Stimulated activated CD4-positive, alpha-beta T cell treated with anti-CD3 and anti-CD28 coated beads, TNF-alpha, amount 100 ng/mL, for 24 hours (primary cell): ENCODE results near the gene CSRP3.

Source experiments
- DNase-seq, 3 experiments: peaks; one replicate each; pipeline ENCODE4 v3.0.0-alpha.2; 2020; ENCODE audit warnings: low read depth in 3 of 3

Gene CSRP3

DNA sequence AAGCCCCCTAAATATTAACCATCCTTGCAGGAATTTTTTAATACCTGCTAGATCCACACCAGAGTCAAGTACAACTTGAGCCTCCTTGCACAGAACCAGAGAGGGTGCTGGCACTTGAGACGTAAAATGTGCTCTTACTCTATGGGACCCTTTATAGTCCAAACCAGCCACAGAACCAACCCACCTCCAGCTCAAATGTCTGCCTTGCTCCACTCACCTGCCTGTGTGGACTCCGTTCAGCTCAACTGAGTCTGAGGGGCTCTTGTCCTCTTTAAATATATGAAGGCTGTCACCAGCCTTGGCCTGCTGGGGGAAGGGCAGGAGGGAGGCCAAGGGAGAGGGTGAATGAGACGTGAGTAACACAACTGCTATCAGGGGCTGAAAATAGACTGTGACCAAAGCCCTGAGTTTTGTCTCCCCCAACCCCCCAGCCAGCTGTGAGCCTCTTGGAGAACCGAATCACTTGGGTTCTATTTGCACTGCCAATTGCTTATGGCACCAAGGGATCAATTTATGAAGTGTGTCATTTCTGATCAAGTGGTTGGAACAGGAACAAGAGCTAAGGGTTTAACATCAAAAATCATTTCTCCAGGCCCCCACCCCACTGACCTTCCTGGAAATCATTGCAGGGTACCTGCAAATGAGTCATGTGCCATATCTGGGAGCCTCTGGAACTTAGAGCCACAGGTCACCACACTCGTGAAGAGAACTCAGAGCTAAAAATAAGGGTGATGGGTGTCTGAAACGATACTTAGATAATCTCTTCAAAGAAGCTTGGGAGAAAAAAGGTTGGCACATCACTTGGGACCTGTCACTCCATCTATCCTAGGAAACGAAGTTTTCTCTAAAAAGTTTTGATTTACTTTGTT is at the start of gene CSRP3:
TSS of gene CSRP3 (minus strand) at position 247 of the 869 bp plus-strand sequence. CDS start 9,535 bp downstream, outside the sequence.
- no peak for DNase-seq

DNA sequence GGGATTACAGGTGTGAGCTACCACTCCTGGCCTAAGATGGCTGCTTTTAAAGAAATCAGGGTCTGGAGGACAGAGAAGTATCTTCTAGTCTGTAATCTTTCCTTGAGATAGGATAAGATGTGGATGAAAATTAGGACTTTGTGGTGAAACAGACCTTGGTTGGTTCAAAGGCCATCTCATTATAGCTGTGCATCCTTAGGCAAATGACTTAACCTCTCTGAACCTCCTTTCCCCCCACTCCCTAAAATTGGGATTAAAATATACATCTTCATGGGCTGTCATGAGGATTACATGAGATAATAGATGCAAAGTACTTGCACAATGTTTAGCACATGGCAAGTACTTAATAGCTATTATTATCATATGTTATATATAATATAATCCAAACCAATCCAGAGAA is 49.8 kb upstream of the CSRP3 start:
- DNase-seq, result no peak

DNA sequence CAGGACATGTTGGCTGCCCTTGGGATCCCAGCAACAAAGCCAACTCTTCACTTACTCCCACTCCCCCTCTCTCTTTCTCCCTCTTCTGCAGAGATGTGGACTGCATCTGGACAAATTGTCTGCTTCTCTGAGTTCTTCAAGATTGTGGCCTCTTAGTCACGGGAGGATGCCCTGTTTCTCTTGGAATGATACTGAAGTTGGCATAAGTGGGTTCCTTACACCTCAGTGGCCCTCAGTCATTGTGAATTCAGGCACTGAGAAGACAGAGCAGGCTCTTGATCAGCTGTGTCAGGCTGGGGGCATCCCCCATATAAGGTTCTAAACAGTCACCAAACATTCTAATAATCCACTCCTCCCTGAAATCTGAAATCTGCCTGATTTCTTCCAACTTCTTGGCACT is 45.0 kb upstream of the CSRP3 start:
- no peak for DNase-seq

DNA sequence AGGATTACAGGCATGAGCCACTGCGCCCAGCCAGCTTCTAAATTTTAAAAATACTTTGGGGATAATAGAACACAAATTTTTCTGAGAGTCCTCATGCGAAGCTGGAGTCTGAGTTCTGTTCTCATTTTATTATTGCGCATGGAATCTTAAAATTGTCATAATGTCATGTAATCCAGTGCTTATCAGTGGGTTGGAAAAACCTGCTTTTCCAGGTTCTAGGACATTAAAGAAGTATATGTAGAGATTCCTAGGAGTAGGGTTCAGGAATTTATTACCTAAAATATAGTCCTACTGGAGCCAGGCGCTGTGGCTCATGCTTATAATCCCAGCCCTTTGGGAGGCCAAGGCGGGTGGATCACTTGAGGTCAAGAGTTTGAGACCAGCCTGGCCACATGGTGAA is 43.6 kb upstream of the CSRP3 start:
- DNase-seq, result no peak

DNA sequence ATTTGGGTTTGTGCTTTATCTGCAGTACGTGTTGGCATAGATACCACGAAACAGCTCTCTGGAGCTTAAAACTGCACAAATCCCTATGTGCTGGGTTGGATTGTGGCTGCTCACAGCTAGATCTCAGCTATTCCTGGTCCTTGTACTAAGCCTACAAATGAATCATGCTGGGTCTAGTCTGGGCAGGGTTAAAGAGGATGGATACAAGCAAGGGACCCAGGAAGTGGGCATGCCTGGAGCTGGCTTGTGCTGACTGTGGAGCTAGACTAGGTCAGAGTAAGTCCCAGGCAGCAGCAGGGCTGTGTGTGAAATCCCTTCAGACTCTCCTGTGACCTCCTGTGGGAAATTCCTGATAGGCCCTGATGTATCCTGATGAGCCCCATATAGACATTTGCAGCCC is 42.8 kb upstream of the CSRP3 start:
- no peak for DNase-seq

DNA sequence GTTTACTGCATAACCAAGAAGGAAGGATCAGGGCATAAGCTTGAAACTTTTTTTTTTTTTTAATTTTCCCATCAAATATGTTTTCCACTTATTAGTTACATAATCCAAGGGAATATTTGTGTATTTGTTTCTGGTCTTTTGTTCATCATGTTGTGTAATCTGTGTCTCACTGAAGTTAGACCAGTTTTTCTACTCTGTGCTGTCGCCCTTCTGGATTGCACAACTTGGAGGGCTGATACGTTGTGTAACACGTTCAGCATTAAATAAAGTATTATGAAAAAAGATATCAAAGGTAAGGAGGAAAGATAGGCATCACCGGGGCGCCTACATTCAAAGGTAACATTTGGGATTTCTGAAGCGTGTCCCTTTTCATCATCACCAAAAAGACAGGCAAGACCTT is 42.3 kb upstream of the CSRP3 start:
- DNase-seq, result no peak

DNA sequence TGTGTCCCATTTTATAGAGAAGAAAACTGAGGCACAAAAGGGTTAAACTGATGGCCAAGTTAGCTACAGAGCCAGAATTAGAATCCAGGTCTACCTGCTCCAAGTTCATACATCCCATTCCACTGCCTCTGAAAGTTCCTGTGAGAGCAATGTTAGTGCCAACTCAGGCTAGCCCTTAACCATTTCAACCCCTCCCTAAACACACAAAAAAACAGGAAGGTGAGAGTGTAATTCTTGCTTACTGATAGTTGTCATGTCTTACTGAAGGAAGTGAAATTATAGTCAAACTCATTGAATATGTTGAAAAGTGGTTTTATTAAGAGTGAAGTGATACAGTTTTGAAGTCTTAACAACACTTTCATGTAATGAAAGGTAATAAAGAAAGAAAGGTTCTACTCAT is 41.8 kb upstream of the CSRP3 start:
- no peak for DNase-seq

DNA sequence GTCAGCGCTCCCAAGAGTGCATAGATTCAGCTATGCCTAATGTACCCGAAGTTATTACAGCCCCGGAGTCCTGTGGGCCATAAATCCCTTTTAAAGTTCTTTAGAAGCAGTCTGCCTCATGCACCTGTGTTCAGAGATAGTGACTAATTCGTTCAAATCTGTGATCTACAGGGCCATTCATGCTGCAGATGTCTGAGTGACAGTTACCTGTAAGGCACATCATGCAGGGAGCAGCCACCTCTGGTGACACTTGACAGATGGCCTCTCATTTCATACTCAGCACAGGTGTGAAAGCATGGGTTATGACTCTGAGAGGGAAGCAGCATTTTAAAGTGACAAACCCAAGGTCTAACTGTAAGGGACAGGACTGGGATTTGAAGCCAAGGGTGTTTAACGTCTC is 41.4 kb upstream of the CSRP3 start:
- no peak for DNase-seq

DNA sequence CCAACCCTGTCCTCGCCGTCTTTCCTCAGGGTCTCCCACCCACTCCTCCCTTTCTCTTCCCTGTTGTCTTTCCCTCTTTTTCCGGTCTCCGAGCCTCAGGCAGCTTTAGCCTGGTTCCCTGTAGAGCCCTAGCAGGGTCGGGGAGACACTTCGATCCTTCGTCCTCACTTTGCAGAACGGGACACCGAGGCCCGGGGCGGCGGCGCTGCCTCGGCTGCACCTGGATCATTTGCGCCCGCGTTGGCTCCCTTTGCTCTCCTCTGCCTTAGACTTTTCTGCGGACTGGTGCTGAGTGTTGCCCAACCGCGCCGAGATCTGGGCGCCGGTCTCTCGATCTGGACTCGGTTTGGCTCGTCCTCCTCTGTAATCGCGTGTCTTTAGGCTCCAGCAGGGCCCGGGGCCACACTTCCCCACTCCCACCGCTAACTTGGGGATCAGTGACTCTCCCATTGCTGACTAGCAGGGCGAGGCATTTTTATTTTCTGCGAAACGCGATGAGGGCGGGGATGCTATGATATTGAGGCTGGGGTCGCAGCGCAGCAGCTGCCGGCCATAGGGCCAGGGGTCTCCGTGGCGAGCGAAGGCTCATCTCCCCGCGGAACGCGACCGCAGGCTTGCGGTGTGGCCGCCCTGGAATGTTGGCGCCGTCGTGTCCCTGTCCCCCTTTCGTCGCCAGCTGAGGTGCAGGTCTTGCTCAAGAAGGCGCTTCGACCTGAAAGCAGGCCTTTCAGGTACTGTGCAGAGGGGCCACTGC is 40.6 kb upstream of the CSRP3 start:
- peak in 1 of 3 experiments; percentile 5 for DNase-seq

DNA sequence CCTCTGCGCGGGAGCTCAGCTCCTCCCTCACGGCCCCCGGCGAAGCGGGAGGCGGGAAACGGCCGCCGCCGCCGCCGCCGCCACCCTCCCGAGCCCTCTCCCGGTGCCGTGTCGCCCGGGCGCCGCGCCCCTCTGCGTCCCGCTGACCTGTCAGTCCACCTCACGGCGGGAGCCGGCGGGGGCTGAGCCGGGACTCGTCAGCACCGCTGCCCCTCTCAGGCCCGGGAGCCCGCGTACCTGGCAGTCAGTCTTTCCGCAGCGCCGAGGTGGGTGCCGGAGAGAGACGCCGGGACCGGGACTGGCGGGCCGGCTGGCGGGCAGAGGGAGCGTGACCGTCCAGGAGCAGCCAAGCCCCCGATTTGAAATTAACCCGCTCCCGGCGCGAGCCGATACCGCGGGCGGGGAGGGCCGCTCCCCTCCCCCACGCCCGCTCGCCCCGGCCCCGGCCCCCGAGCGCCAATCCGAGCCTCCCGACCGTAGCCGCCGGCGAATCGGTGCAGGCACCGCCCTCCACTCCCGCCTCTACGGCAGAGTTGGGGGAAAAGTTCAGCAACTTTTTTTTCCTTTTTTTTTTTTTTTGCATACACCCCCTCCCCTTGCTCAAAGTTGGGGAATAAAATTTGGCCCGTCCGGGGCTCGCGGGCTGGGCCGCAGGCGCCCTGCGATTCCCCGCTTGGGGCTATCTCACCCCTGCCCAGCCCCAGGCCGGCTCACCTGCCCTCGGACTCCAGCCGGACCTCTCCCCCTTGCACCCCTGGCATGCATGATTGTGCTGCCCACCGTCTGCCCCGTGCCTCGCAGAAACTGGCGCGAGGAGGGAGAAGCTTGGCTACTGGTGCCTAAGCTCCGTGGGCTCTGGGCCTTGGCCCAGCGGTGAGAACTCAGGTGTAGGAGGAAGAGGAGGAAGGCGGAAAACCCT is 39.7 kb upstream of the CSRP3 start:
- peak in 1 of 3 experiments; percentile 68 for DNase-seq

DNA sequence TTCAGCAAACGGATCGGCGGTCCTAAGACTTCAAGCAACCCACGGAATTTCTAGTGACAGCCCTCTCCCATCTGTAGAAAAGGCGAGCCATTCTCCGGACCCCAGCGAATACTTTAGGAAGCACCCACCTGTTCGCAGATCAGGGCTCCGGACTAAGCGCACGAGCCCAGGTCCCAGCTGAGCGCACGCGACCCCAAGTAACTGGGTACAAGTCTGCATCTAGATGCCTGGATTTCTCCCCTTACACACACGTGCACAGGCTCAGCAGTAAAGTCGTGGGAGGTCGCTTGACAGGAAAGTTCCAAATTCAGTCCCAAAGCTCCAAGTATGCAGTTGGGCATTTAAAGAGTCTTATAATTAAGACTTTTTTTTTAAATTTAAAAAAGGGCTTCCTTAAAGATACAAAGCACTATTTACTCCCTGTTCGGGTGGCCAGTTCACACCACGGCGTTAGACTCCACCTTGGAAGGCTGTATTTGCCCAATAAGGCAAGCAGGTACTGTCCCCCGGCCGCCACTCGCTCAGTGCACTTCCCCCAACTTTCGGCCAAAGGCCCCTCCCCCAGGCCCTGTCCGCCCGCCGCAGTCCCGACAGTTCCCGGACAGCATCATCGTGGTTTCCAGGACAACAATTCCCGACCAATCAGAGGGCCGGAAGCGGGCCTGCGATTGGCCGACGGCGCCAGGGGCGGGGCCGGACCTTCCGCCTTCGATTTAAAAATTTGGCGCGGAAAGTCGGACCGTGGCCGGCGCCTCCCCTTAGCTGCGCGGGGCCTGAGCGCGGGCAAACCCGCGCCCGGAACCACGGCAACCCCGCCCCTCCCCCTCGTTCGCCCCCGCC is 38.9 kb upstream of the CSRP3 start, which contains the start of gene E2F8:
TSS of gene E2F8 (minus strand) at position 526 of the 840 bp plus-strand sequence. CDS start 824 bp downstream, outside the sequence.
- DNase-seq, result peak; percentile 65 to 92 (median 69)

DNA sequence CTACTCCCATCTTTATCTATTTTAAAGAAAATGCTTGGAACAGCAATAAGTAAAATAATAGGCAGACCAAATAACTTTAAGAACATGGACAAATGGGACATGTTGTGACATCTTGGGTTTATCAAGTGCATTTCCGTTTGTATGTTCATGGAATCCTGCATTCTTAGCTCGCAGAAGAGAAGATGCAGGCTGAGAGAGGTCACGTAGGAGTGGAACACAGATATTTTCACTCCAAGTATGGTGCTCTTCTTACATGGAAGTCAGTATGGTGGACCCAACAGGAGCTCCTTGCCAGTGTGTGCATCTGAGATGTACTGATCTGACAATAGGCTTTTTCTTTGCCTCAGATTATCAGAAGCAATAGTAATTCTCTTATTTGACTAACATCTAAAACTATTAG is 37.3 kb upstream of the CSRP3 start:
- no peak for DNase-seq

DNA sequence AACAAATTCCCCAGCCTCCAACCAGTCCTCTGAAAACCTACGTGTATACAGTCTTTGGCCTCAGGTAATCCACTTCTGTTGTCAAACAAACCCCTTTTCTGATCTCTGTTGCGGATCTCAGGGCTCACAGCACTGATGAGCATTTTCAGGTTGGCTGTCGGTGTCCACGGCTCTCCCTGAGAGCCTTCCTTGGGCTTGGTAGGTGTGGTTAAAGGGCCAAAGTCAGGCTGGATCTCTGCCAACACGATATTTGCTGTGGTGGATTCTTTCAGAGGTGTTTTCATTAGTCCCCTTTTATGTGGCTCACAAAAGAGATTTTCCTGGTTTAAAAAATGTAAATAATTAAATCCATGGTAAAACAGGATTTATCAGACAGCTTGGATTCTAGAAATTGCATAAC is 36.0 kb upstream of the CSRP3 start:
- DNase-seq, result no peak

DNA sequence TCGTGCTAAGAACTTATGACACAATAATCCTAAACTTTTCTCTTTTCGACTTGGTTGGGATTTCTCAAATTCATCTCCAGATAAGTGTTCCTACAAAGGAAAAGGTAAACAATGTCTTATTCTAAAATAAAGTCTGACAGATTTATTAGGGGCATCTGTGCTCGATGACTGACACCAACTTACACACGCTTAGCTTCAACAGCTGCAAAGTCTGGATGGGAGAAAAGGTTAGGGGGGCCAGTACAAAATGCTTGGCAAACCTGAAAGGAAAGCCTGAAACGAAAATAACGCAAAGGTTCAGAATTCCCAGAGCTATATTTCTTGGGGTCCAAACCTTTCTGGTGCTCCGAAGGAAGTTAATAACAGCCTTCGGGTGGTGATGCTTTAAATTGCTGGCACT is 35.6 kb upstream of the CSRP3 start:
- no peak for DNase-seq

DNA sequence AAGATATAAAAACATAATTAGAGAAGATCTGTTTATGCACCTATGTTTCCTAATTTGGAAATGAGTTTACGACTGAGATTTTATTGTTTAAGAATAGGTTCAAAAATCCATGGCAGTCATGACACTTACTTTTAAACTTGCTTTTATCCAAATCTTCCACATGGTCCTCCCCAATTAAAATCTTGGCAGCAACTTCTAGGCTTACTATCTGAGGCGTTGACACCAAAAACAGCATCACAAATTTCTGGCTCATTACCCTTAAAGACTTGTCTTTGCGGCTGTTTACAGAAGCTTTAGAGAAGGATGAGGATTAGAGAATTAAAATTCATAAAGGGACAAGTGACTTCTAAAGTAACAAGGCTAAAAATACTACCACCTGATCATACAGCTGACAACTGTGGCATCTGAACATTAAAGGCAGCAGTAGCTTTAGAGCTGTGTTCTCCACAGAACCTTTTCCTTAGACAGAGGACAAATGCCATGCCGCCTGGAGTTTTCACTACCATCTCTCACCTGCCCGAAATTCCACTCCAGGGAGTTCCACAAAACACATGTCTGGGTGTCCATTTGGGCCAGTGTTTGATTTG is 32.5 kb upstream of the CSRP3 start:
- DNase-seq, result no peak

DNA sequence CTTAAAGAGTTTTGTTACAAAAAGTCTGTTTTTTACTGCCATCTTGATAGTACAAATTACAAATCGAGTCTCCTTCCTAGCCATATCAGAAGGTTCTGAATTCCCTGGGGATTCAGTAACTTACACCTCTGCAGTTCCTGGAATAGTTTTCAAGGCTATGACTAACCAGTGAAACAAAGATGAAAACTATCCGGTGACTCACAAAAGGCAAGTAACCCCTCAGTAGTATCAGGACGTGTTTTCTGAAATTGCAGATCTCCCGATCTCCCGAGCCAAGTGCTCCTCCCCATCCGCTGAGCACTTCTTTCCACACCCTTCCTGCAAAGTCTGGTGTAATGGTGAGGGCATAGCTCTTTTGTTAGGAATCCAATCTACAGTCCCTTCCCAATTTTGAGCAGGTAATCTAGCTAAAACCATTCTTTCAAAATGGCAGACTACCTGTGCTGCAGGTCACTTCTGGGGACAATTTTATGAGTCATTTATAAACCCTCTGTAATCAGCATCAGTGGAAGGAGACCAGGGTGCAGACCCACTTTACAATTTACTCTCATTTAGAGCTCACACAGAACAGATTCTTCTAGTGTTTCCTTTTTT is 31.2 kb upstream of the CSRP3 start:
- DNase-seq, result no peak

DNA sequence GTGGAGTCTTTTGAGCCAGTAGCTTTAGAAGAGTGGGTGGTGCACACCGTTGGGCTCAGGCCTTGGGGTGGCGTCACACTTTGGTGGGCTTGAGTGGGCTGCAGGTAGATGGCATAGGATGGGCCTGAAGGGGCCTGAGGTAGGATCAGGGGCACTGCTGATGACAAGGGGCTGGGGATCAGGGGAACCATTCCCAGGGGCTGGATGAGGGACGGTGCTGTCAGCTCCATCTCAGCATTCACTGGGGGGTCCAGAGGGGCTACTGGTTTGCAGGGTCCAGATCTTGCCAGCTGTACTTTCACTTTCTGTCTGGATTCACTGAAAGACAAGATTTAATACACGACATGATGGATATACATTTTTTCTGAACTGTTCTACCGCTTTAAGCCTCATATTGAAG is 27.9 kb upstream of the CSRP3 start:
- no peak for DNase-seq

DNA sequence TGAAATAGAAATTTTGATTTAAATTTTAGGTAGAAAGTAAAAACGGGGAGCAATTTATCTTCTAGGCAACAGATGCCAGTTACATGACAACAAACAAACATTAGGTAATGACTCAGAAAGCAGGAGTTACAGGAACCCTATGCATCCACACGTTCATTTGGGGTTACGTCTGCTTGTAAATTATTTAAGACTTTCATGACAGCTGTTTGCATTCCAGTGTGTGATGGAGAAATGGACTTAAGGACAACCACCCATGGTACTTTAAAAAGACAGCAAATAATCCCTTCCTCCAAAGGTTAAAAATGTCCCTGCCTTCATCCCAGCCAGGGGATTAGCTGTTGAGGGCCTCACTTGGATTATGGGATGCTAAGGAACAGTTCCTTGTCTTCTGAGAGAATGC is 27.2 kb upstream of the CSRP3 start:
- no peak for DNase-seq

DNA sequence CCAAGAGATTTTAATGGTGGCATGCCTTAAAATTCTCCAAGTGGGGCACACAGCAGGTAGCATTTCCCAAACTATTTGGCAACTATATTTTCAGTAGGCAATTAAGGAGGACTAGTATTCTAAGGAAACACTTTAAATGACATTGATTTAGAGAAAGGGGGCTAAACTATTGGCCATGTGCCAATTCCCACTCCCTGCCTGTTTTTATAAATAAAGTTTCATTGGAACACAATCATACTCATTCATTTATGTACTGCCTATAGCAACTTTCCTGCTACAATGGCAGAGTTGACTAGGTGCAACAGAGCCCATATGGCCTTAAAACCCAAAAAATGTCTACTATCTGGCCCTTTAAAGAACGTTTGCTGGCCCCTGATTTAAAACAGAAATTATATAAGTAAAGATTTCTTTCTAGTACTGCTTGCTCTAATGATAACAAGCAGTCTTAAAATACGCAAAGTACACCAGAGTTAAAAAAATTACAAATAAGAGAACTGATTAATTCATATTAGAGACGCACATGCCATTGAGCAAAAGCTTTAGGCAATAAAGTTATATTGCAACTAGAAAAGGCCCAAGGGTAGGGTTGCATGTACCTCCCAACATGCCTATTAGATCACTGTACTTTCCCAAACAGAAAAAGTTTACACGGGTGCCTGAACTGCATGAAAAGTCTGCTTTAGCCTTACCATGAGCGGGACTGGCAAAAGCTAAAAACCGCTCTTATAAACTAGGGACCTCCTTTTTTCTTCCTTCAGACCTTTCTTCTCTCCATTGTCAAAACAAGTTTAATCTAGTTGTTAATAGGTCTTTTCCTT is 24.8 kb upstream of the CSRP3 start:
- no peak for DNase-seq
